Stimulated activated CD4-positive, alpha-beta T cell treated with anti-CD3 and anti-CD28 coated beads, Interleukin-15, amount 100 ng/mL, for 48 hours (primary cell): Measurements from ENCODE around the gene P2RX4.
"Not testable (repeated sequence)": the region's sequence is repeated elsewhere in the genome, so short reads cannot be mapped to it uniquely, and the experiment has no call there.

Experiments used
- DNase-seq, 2 donors: peaks; one replicate each; pipeline ENCODE4 v3.0.0-alpha.2; 2020; ENCODE audit warnings: low read depth in 2 of 2

P2RX4 gene

GRCh38 chr12:121241156-121241970 is 31.4 kb downstream of the P2RX4 start:
- DNase-seq: no peak

- no peak for DNase-seq
Observed at GRCh38 chr12:121245031-121245430, 35.1 kb downstream of the P2RX4 start.

GRCh38 chr12:121245951-121246350 is 36.0 kb downstream of the P2RX4 start:
- no peak for DNase-seq

- DNase-seq: no peak
Observed at GRCh38 chr12:121246893-121247557, 37.1 kb downstream of the P2RX4 start.

GRCh38 chr12:121248622-121249021 is 38.7 kb downstream of the P2RX4 start:
- DNase-seq: no peak

- no peak for DNase-seq
Observed at GRCh38 chr12:121250359-121250758, 40.4 kb downstream of the P2RX4 start.

- no peak for DNase-seq
Observed at GRCh38 chr12:121251838-121252237, 41.9 kb downstream of the P2RX4 start.

GRCh38 chr12:121252712-121253345 is 42.9 kb downstream of the P2RX4 start:
- no peak for DNase-seq

GRCh38 chr12:121253638-121254335 is 43.9 kb downstream of the P2RX4 start:
- no peak for DNase-seq

GRCh38 chr12:121255433-121255832 is 45.5 kb downstream of the P2RX4 start:
- DNase-seq: no peak

- DNase-seq: not testable (repeated sequence)
Observed at GRCh38 chr12:121257704-121258449, 47.9 kb downstream of the P2RX4 start.

GRCh38 chr12:121259074-121259473 is 49.1 kb downstream of the P2RX4 start:
- DNase-seq: no peak

- no peak for DNase-seq
Observed at GRCh38 chr12:121260091-121260490, 50.2 kb downstream of the P2RX4 start.

- DNase-seq: no peak
Observed at GRCh38 chr12:121261398-121261797, 51.5 kb downstream of the P2RX4 start.

- DNase-seq: no peak
Observed at GRCh38 chr12:121263206-121263935, 53.4 kb downstream of the P2RX4 start.

- no peak for DNase-seq
Observed at GRCh38 chr12:121264135-121264534, 54.2 kb downstream of the P2RX4 start.

- DNase-seq: no peak
Observed at GRCh38 chr12:121264951-121265515, 55.1 kb downstream of the P2RX4 start.

GRCh38 chr12:121267822-121268221 is 57.9 kb downstream of the P2RX4 start:
- DNase-seq: no peak

GRCh38 chr12:121273364-121273896 is 63.5 kb downstream of the P2RX4 start:
- DNase-seq: no peak
